COLO829 (cell line): Measurements from ENCODE around the gene MRPS14.
A peak's percentile ranks its signal among the peaks of the same experiment; 100 is the strongest.

Experiments
- DNase-seq: peaks from one replicate; pipeline ENCODE4 v3.0.0; 2012; ENCODE audit warnings: low spot score

The MRPS14 gene

DNA sequence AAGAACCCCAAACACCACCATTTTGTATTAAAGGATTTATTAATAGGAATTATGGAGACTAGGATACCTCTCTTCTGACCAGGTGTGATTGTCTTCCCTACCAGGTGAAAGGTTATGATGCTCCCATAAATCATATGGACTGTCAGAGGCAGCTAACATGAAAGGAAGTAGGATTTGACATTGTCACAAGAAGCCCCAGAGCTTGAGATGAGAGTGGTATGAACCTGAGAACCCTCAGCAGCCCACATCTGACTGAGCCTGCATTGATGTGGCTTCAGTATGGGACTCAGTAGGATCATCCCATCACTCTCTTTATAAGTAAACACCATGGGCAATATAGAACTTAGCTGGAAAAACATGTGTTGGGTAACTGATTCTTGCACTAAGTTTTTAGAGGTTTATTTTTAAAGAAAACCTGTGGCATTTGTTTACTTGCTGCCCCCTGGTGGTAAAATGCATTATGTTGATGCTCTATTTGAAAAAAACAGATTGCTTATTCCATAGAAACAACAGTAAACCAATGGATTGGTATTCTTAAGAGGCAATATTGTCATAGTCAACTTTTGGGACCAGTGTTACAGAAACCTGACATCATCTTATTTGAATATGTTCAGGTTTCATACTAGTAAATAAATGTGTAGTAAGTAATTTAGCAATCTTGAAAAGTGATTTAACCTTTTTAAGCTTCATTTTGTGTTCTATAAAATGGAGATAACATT lies 40.1 kb downstream of the MRPS14 start:
- DNase-seq: peak; percentile 58

GRCh38 chr1:174976436-174977108 lies 46.7 kb downstream of the MRPS14 start:
- DNase-seq: peak; percentile 49

DNA sequence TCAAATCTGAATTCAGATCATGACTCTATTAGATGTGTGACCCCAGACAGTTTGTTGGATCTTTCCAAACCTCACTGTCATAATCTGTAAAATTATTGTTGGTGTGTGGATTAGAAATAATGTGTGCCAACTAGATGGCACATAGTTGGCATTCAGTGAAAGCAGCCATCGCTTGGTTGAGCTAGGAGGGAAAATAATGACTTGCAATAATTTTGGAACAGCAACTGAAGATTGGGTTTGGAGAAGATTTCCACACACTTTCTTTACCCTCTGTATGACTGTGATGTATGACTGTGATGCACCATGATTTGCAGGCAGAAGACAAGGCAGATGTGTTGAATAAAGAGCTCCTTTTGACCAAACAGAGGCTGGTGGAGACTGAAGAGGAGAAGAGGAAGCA lies 47.5 kb downstream of the MRPS14 start:
- no peak for DNase-seq

- DNase-seq: no peak
Measured at GRCh38 chr1:174974711-174975119, 48.5 kb downstream of the MRPS14 start.

GRCh38 chr1:174971902-174972301 lies 51.3 kb downstream of the MRPS14 start:
- no peak for DNase-seq

DNA sequence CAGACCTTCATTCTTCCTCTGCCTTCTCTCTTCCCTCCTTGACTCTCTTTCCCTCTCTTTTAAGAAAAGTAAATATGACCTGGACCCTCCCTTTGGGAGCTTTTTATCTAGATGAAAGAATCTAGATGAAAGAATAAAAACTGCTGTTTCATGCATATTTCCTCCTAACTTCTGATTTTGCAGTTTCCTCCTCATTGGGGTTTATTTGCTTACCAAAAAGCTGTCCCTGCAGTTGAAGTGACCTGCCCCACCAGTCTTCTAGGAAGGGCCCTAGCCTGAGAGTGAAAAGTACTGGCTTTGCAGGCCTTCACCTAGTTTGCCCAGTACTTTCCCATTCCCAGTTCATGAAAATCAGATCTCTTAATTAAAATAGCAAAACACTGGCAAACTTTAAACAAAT lies 51.8 kb downstream of the MRPS14 start:
- DNase-seq: no peak

DNA sequence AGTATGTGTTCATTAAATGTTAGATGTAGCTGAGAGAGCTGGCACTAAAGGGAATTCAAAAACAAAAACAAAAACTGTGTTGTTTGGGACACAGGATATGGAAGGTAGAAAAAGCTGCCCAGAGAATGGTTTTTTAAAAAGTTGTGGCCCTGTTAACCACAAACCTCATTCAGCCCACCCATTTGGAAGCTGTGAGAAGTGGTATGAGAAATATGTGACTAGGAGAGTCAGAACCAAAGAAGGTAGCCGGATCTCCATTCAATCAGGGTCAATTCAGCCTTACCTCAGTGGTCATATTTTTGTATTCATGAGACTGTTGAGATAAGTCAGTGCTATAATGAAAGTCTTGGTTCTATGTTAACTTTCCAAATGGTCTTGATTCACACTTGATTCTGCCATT lies 53.2 kb downstream of the MRPS14 start:
- no peak for DNase-seq

DNA sequence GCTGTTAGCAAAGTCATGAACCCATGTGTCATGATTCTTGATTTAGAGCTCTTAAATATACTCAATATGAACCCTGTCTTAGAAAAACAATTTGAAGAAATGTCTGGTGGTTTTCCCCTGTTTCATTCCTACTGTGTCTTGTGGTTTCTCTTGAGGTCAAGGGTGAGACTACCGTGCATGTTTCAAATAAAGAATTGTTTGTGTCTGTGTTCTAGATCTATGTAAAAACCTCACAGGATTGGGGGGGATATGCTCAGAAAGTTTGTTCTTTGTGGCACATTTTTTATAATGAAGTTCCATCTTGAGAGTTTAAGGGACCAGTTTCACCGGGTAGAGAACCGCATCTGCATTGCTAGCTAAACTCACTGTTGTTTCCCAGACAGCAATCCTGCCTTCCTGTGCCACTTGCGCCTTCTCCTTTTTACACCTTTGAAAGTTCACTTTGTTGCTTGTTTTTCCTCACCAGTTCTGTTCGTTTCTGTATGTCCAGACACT lies 54.4 kb downstream of the MRPS14 start:
- peak; percentile 91 for DNase-seq

GRCh38 chr1:174967845-174968705 lies 55.1 kb downstream of the MRPS14 start:
- DNase-seq: no peak

GRCh38 chr1:174966008-174966572 lies 57.1 kb downstream of the MRPS14 start:
- no peak for DNase-seq

GRCh38 chr1:174965362-174966007 lies 57.7 kb downstream of the MRPS14 start:
- no peak for DNase-seq

- DNase-seq: no peak
Measured at GRCh38 chr1:174964972-174965361, 58.3 kb downstream of the MRPS14 start.

- no peak for DNase-seq
Measured at GRCh38 chr1:174964261-174964971, 58.8 kb downstream of the MRPS14 start.

DNA sequence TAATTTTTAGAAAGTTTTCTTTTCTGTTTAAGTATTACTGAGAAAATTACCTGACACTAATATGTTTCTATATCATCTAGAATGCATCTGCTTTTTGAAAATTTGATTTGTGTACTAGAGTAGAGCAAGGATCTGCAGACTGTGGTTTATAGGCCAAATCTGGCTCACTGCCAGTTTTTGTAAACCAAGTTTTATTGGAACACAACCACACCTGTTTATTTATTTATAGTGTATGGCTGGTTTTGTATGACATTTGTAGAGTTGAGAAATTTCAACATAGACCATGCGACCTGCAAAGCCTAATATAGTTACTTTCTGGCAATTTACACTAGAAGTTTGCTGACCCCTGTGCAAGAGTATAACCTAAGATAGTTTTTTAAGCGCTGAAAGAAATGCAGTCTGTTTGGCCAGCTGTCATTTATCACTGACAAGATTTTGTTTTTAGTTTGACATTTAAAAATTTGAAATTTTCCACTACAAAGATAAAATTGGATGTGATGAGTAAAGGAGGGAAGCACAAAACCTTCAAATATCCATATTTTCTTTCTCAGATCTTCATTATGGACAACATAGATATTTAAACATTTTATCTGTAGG lies 59.6 kb downstream of the MRPS14 start:
- DNase-seq: no peak
